ENCODE results near the gene MYH16.

DNA sequence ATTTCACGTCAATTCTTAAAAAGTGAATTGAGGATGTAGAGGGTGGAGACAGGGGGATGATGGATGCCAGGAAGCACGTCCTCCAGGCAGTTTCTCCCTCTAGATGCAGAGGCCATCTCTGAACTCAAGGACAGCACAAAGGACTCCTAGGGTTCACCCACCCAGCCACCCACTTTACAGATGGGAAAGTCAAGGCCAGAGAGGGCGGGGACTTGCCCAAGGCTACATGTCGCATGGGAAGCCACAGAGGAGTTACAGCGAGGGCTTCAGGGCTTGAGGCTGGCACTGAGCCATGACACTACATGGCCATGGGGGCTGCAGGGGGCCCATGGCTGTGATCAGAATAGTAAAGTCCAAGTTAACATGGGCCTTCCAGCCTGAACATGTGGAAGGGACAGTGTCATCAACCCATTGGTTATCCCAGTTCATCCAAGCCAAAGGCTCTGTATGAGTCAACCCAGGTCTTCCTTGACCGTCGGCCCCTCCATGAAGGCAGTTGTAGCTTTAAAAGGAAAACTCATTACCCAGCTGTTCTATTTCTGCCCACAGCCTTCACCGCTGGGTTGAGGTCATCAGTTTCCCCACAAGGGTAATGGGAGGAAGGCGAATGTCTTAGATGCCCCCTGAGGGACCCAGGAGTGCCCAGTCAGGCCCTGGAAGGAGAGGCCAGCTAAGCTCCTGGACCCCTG lies 40.4 kb upstream of the MYH16 start:
- TF ChIP-seq, protein P1, sequence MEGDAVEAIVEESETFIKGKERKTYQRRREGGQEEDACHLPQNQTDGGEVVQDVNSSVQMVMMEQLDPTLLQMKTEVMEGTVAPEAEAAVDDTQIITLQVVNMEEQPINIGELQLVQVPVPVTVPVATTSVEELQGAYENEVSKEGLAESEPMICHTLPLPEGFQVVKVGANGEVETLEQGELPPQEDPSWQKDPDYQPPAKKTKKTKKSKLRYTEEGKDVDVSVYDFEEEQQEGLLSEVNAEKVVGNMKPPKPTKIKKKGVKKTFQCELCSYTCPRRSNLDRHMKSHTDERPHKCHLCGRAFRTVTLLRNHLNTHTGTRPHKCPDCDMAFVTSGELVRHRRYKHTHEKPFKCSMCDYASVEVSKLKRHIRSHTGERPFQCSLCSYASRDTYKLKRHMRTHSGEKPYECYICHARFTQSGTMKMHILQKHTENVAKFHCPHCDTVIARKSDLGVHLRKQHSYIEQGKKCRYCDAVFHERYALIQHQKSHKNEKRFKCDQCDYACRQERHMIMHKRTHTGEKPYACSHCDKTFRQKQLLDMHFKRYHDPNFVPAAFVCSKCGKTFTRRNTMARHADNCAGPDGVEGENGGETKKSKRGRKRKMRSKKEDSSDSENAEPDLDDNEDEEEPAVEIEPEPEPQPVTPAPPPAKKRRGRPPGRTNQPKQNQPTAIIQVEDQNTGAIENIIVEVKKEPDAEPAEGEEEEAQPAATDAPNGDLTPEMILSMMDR (IDR thresholded peaks at IDR 0.05) = no peak
- TF ChIP-seq EP300 (IDR thresholded peaks at IDR 0.05) = no peak
- no peak for TF ChIP-seq POLR2A (IDR thresholded peaks at IDR 0.05)
- no peak for TF ChIP-seq POLR2AphosphoS5 (IDR thresholded peaks at IDR 0.05)

All from gastroesophageal sphincter (tissue), 3 donors.